ENCODE data around the gene ABCG4.

ABCG4 gene

GRCh38 chr11:119153049-119153818 lies 4.4 kb downstream of the ABCG4 start:
- no peak overlapping the region for H3K4me3 ChIP-seq (ENCODE audit: low read depth, low read length)
- TF ChIP-seq, protein P1, sequence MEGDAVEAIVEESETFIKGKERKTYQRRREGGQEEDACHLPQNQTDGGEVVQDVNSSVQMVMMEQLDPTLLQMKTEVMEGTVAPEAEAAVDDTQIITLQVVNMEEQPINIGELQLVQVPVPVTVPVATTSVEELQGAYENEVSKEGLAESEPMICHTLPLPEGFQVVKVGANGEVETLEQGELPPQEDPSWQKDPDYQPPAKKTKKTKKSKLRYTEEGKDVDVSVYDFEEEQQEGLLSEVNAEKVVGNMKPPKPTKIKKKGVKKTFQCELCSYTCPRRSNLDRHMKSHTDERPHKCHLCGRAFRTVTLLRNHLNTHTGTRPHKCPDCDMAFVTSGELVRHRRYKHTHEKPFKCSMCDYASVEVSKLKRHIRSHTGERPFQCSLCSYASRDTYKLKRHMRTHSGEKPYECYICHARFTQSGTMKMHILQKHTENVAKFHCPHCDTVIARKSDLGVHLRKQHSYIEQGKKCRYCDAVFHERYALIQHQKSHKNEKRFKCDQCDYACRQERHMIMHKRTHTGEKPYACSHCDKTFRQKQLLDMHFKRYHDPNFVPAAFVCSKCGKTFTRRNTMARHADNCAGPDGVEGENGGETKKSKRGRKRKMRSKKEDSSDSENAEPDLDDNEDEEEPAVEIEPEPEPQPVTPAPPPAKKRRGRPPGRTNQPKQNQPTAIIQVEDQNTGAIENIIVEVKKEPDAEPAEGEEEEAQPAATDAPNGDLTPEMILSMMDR (conservative IDR thresholded peaks at IDR 0.05; ENCODE audit: low read depth, low read length) = peak; percentile 20
- DNase-seq (ENCODE audit: low read depth) = no peak

DNA sequence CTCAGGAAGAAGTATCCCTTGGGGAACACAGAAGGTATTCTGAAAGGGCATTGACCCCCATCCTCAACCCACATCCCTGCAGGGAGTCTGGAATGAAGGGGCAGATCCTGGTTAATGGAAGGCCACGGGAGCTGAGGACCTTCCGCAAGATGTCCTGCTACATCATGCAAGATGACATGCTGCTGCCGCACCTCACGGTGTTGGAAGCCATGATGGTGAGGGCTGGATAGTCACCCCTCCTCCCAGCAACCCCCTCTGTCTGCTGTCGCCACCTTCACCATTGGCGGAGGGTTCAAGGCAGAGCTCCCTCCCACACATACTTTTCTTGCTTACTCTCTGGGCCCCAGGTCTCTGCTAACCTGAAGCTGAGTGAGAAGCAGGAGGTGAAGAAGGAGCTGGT lies 5.3 kb downstream of the ABCG4 start:
- TF ChIP-seq, protein P1 (conservative IDR thresholded peaks at IDR 0.05; ENCODE audit: low read depth, low read length) = no peak

GRCh38 chr11:119155733-119156492 lies 7.1 kb downstream of the ABCG4 start:
- H3K4me3 ChIP-seq (ENCODE audit: low read depth, low read length) = no peak overlapping the region
- TF ChIP-seq, protein P1 (conservative IDR thresholded peaks at IDR 0.05; ENCODE audit: low read depth, low read length) = no peak
- no peak for DNase-seq (ENCODE audit: low read depth)

More for the DNA sequence above, 5.3 kb downstream of the ABCG4 start:
- no peak overlapping the region for H3K4me3 ChIP-seq (ENCODE audit: low read depth, low read length)
- DNase-seq (ENCODE audit: low read depth) = no peak

- DNase-seq (ENCODE audit: low read depth) = no peak
- TF ChIP-seq, protein P1 (conservative IDR thresholded peaks at IDR 0.05; ENCODE audit: low read depth, low read length) = no peak
- no peak overlapping the region for H3K4me3 ChIP-seq (ENCODE audit: low read depth, low read length)
These were observed 7.6 kb downstream of the ABCG4 start for GRCh38 chr11:119156496-119156895.

GRCh38 chr11:119157063-119157462 lies 8.2 kb downstream of the ABCG4 start:
- no peak overlapping the region for H3K4me3 ChIP-seq (ENCODE audit: low read depth, low read length)
- DNase-seq (ENCODE audit: low read depth) = no peak
- TF ChIP-seq, protein P1 (conservative IDR thresholded peaks at IDR 0.05; ENCODE audit: low read depth, low read length) = no peak

- TF ChIP-seq, protein P1 (conservative IDR thresholded peaks at IDR 0.05; ENCODE audit: low read depth, low read length) = no peak
- no peak overlapping the region for H3K4me3 ChIP-seq (ENCODE audit: low read depth, low read length)
- DNase-seq (ENCODE audit: low read depth) = no peak
These were observed 9.6 kb downstream of the ABCG4 start for GRCh38 chr11:119158467-119158866.

All from choroid plexus epithelial cell (primary cell).